NCI-H128 (cell line): ENCODE measurements around the gene LRRC34.

Experiments used
- DNase-seq: peaks from one replicate; lab custom pipeline; 2025; ENCODE audit not compliant: unreplicated experiment; lab: John Stamatoyannopoulos, UW

The LRRC34 gene

GRCh38 chr3:169764882-169765612 lies 47.7 kb downstream of the LRRC34 start, which contains the start of gene TERC:
Gene TERC (minus strand): TSS chr3:169765060.
- peak; percentile 49 for DNase-seq

- no peak for DNase-seq
Measured at GRCh38 chr3:169764312-169764881, 48.3 kb downstream of the LRRC34 start.

DNA sequence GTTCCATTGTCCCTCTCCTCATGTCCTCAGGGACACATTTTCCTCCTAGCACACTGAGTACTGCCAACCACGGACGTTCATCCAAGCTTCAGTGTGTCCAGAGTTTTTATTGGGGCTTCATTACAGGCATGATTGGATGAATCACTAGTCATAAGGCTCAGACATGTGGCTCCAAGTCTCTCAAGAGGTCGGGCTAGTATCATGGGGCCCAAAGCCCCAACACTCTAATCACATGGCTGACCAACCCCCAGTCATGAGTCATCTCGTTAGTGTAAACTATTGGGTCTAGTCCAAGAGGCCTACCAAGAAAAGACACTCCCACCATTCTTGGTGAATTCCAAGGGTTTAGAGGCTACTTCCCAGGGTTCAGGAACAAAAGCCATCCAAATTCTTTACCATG lies 52.2 kb downstream of the LRRC34 start:
- no peak for DNase-seq

- no peak for DNase-seq
Measured at GRCh38 chr3:169759256-169759655, 53.4 kb downstream of the LRRC34 start.

GRCh38 chr3:169758359-169758994 lies 54.2 kb downstream of the LRRC34 start:
- no peak for DNase-seq

- DNase-seq = no peak
Measured at GRCh38 chr3:169755488-169755887, 57.2 kb downstream of the LRRC34 start.

GRCh38 chr3:169754711-169755110 lies 58.0 kb downstream of the LRRC34 start:
- no peak for DNase-seq

GRCh38 chr3:169751875-169752274 lies 60.8 kb downstream of the LRRC34 start:
- no peak for DNase-seq

- no peak for DNase-seq
Measured at GRCh38 chr3:169750665-169751064, 62.0 kb downstream of the LRRC34 start.

DNA sequence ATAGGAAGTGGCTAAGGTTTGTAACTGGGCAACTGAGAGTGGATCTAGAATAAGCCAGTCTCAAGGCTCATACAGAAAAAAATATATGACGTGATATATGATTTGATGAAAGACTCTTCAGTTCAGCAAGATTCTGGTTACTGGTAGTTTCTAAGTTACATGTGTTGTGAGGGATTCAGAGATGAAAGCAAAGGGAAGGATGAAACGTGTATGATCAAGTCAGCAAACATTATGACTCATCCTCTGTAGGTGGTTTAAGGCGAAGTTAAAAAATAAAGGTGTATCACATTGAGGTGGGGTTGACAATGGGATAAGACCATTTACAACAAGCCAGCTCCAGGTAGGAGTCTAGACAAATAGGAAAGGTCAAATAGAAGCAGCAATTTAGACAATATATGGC lies 64.0 kb downstream of the LRRC34 start:
- no peak for DNase-seq

GRCh38 chr3:169746924-169747323 lies 65.8 kb downstream of the LRRC34 start:
- DNase-seq = no peak

GRCh38 chr3:169744366-169745054 lies 68.2 kb downstream of the LRRC34 start:
- no peak for DNase-seq
